ENCODE results near the gene FOXJ3. TPM values are rescaled to one million over a fixed set of nuclear protein-coding genes. Genes with fewer than 3 reads are reported as not detected.
"Not testable (repeated sequence)": the region's sequence is repeated elsewhere in the genome, so short reads cannot be mapped to it uniquely, and the experiment has no call there.

The FOXJ3 gene
- total RNA-seq, 1 experiment from 2014 or later, result 79.1 TPM

DNA sequence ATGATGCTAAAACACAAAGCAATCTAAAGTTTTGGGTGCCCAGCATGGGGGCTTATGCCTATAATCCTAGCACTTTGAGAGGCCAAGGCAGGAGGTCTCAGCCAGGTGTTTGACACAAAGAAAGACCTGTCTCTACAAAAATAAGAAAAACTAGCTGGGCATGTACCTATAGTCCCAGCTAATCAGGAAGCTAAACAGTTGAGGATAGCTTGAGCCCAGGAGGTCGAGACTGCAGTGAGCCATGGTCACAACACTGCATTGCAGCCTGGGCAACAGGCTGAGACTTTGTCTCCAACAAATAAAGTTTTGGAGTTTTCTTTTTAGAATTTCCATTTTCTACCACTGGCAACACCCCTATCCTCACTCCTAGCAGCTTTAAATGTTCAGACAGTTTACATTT lies 115.4 kb downstream of the FOXJ3 start:
- no peak overlapping the region for H3K4me3 ChIP-seq
- DNase-seq, result no peak
- no peaks in the 10 kb centered on the region for H3K9me3 ChIP-seq (replicated peaks)
- H3K36me3 ChIP-seq, result peaks cover 22% of the 10 kb centered on the region
- H3K27ac ChIP-seq, result no peak overlapping the region
- no peaks in the 10 kb centered on the region for H3K27me3 ChIP-seq
- no peaks in the 10 kb centered on the region for H3K4me1 ChIP-seq

DNA sequence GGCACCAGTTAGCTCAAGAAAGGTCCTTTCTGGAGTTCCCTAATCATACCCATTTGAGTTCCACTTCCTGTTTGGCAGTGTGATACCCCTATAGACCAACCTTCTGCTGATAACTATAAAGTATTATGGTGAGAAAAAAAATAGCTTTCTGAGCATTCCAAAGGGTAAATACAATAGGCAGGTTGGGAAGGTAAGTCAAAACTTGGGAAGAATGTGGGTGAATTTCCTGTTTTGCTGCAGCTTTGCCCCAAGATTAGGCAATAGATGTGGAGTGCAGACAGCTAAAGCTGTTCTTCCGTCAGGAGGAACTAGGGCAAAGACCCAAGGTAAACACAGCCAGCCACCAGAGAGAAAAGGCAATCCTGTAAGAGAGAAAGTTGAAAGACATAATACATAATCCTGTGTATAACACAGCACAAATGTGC lies 120.6 kb downstream of the FOXJ3 start:
- no peaks in the 10 kb centered on the region for H3K27me3 ChIP-seq
- peaks cover 11% of the 10 kb centered on the region for H3K4me1 ChIP-seq
- no peak overlapping the region for H3K4me3 ChIP-seq
- peaks cover 25% of the 10 kb centered on the region for H3K36me3 ChIP-seq
- no peaks in the 10 kb centered on the region for H3K9me3 ChIP-seq (replicated peaks)
- H3K27ac ChIP-seq, result no peak overlapping the region
- DNase-seq, result no peak

DNA sequence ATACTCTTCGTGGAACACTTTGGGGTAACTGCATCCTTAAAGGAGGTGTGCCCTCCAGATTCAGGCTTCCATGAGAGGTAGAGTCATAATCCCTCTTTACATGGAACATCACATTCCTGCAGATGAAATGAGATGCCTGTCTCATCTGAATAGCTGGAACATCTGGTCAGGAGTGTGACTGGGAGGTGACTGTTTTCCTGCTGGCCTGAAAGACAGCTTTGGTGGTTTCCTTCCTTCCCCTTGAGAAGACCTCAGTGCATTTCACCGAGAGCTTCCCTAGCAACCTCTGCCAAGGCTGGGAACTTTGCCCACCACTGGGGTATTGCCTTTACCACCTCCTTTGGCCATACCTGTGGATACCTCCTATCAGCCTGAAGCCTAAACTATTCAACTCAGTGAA lies 123.8 kb downstream of the FOXJ3 start:
- peaks cover 25% of the 10 kb centered on the region for H3K36me3 ChIP-seq
- no peak overlapping the region for H3K27ac ChIP-seq
- H3K4me1 ChIP-seq, result peaks cover 17% of the 10 kb centered on the region
- H3K4me3 ChIP-seq, result no peak overlapping the region
- DNase-seq, result peak in 1 of 2 experiments; percentile 13
- H3K9me3 ChIP-seq (replicated peaks), result no peaks in the 10 kb centered on the region
- H3K27me3 ChIP-seq, result no peaks in the 10 kb centered on the region

DNA sequence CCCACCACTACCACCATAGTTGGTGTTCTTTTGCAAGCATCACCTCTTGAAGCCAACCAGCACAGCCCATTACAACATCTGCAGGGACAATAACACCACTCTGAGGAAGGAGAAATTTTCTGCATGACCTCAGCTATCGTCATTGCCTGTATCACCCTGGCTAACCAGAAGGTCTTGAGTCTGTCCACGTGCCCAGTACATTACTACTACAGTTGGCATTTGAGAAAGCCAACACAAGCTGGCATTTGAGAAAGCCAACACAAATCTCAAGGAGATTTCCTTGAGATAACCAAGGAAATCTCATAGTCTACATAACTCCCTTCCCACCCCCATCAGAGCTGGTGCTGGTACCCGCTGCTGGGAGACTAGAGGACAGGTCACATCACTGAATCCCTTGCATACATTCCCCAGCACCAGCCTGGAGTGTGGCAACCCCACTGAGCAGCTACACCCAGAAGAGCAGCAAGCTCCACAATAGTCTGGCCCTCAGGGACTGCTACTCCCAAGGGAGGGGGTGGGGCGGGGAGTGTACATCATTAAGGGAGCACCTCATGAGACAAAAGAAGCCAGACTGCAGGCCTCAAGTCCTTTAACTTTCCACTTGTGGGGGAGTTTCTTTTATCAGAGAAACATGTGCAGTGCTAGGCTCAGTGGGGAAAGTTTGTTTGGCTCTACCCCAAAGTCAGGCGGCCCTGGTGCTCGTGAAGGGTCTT lies 124.5 kb downstream of the FOXJ3 start:
- no peak for DNase-seq
- Histone ChIP-seq H3K4me1 (peaks cover 17% of the 10 kb centered on the region), H3K27me3 (no peaks in the 10 kb centered on the region), H3K4me3 (no peak overlapping the region), H3K36me3 (peaks cover 20% of the 10 kb centered on the region), H3K9me3 (replicated peaks) (no peaks in the 10 kb centered on the region), H3K27ac (peak overlapping the region; percentile 19)

DNA sequence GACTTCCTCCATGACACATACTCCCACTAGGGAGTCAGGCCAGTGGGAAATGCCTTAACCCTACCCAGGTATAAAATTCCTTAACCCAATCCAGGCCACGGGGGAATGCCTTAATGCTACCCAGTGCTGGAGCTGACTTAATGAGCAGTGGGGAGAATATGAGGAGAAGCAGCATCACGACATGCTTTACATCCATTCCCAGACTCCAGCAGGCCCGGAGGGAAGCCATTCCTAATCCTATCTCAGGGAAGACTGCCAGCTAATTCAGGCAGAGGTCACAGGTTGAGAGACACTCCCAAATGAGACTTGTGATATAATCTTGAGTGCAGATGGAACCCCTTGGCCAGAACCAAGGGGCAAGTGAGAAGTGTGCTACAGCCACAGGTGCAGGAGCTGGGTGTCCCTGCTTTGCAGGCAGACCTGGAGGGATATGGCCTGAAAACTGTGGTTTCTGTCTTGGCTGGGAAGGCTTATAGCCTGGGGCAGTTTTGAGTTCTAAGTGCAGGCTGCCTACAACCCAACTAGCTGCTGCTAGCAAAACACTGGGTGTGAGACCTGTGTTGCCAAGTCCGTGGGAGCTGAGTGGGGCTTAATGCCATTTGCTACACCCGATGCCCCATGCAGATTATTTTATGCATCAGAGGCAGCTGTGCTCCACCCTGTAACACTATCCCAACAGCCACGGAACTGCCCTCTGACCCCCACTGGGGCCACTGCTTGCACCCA lies 125.3 kb downstream of the FOXJ3 start:
- peak; percentile 84 to 92 for DNase-seq
- Histone ChIP-seq H3K4me1 (peaks cover 17% of the 10 kb centered on the region), H3K9me3 (replicated peaks) (no peaks in the 10 kb centered on the region), H3K27me3 (no peaks in the 10 kb centered on the region), H3K4me3 (no peak overlapping the region), H3K27ac (peak overlapping the region; percentile 19), H3K36me3 (peaks cover 25% of the 10 kb centered on the region)

DNA sequence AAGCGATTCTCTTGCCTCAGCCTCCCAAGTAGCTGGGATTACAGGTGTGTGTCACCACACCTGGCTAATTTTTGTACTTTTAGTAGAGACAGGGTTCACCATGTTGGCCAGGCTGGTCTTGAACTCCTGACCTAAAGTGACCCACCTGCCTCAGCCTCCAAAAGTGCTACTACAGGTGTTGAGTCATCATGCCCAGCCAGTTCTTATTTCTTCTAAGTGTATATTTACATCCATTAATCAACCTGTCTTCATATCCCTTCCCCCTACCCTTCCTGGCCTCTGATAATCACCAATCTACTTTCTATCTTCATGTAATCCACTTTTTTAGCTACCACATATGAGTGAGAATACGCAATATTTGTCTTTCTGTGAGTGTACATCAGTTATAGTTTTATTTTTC lies 128.1 kb downstream of the FOXJ3 start:
- not testable (repeated sequence) for H3K27me3 ChIP-seq; H3K27ac ChIP-seq; H3K4me3 ChIP-seq; DNase-seq; H3K9me3 ChIP-seq (replicated peaks)
- H3K36me3 ChIP-seq, result peaks cover 26% of the 10 kb centered on the region
- H3K4me1 ChIP-seq, result peaks cover 17% of the 10 kb centered on the region

GRCh38 chr1:42206164-42206563 lies 128.9 kb downstream of the FOXJ3 start:
- Histone ChIP-seq H3K27me3 (no peaks in the 10 kb centered on the region), H3K36me3 (peaks cover 34% of the 10 kb centered on the region), H3K9me3 (replicated peaks) (no peaks in the 10 kb centered on the region), H3K27ac (no peak overlapping the region), H3K4me1 (peaks cover 17% of the 10 kb centered on the region), H3K4me3 (no peak overlapping the region)
- no peak for DNase-seq

- no peaks in the 10 kb centered on the region for H3K9me3 ChIP-seq (replicated peaks)
- DNase-seq, result no peak
- no peaks in the 10 kb centered on the region for H3K4me1 ChIP-seq
- H3K27ac ChIP-seq, result no peak overlapping the region
- no peaks in the 10 kb centered on the region for H3K27me3 ChIP-seq
- peaks cover 52% of the 10 kb centered on the region for H3K36me3 ChIP-seq
- no peak overlapping the region for H3K4me3 ChIP-seq
Observed at GRCh38 chr1:42201986-42202385, 133.0 kb downstream of the FOXJ3 start.

DNA sequence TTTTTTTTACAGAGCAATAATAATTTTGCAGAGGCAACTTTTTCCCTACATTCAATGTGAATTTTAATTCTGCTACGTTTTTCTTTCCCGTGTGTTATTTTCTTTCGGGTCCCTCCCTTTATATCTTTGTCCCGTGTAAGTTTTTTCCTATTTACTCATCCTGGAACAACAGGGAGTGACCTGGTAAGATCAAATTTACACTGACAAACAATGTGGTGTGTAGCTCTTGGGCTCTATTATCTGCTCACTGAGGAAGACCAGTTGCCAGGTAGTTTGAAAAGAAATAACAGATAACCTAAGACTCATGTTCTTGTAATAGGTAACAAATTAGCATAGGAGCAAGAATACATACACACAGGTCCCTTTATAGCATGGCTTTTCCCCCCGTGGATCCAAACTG lies 136.8 kb downstream of the FOXJ3 start:
- no peaks in the 10 kb centered on the region for H3K4me1 ChIP-seq
- no peaks in the 10 kb centered on the region for H3K9me3 ChIP-seq (replicated peaks)
- H3K27ac ChIP-seq, result no peak overlapping the region
- no peak for DNase-seq
- no peak overlapping the region for H3K4me3 ChIP-seq
- H3K27me3 ChIP-seq, result no peaks in the 10 kb centered on the region
- H3K36me3 ChIP-seq, result peaks cover 66% of the 10 kb centered on the region

DNA sequence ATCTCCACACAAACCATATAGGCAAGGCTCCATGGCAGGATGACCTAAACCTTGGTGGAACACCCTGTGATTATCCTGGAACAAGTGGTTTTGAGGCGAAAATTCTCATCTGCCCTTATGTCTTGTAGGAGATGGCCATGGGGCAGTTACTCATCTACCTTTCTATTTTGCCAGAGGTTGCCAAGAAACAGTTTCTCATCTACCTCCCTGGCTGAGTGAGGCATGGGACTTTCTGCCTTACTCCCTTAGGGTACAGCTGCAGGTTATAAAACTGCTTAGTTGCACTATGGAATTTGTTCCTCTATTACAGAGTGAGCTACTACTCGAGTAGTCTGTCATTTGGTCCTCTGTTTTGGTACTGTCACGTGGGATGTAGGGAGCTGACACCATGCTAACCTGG lies 139.2 kb downstream of the FOXJ3 start:
- no peaks in the 10 kb centered on the region for H3K9me3 ChIP-seq (replicated peaks)
- peaks cover 53% of the 10 kb centered on the region for H3K36me3 ChIP-seq
- no peak overlapping the region for H3K27ac ChIP-seq
- DNase-seq, result no peak
- no peak overlapping the region for H3K4me3 ChIP-seq
- H3K27me3 ChIP-seq, result no peaks in the 10 kb centered on the region
- no peaks in the 10 kb centered on the region for H3K4me1 ChIP-seq

GRCh38 chr1:42192106-42192505 lies 142.9 kb downstream of the FOXJ3 start:
- Histone ChIP-seq H3K36me3 (peaks cover 67% of the 10 kb centered on the region), H3K27me3 (no peaks in the 10 kb centered on the region), H3K27ac (no peak overlapping the region), H3K4me3 (no peak overlapping the region), H3K9me3 (replicated peaks) (no peaks in the 10 kb centered on the region), H3K4me1 (no peaks in the 10 kb centered on the region)
- DNase-seq, result no peak

DNA sequence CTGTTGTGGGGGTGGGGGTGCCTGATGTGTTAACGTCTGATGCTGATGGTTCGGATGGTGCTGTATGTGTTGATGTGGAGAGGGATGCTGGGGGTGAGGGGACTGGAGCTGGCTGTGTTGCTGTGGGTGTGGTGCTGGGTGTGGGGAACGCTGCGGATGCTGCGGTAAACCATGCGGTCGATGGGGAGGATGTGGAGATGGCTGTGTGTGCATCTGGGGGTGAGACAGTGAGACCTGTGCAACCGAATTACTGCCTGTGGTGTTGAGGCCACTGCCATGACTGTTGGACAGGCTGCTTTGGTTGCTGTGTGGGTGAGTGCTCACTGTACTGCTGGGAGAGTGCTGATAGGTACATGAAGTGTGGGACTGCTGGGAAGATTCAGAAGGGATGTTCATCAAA lies 143.7 kb downstream of the FOXJ3 start:
- Histone ChIP-seq H3K4me3 (no peak overlapping the region), H3K27ac (no peak overlapping the region), H3K27me3 (no peaks in the 10 kb centered on the region), H3K4me1 (peaks cover 6% of the 10 kb centered on the region), H3K36me3 (peaks cover 63% of the 10 kb centered on the region), H3K9me3 (replicated peaks) (no peaks in the 10 kb centered on the region)
- DNase-seq, result no peak

DNA sequence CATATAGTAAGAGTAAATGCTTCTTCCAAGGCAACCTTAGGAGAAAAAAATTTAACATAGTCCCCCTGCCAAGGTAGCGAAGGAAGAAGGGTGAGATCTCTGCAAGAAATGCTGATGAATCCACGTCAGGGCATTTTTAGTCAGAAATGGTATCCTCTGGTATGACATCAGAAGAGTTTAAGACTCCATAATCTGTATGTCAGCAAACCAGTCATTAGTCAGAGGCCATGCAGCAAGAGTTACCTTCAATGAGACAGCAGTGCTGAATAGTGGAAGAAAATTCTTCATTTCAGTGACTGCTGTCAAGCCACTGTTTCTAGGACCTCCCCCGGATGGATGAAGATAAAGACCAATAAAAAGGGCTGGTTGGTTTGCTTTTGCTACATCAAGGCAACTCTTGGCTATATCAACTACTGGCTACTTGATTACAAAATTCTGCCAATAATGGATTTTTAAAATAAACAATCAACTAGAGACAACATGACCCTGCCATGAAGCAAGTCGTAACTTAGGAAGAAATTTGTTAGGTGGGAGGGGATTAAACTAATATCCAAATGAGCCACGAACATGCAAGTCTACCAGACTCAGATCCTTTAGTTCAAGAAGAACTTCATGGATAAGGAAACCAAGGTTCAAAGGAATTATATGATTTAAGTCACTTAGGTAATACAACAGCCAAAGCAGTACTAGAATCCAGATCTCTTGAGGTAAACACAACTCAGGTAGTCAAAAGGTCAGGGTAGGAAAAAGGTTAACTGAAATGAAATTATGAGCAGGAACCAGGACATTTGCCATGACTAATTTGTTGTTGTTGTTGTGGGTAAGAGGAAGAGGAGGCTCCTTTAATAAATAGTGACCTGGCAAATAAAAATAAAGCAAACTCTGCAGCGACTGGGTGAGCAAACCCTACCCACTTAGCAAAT lies 144.8 kb downstream of the FOXJ3 start:
- Histone ChIP-seq H3K4me1 (peaks cover 16% of the 10 kb centered on the region), H3K36me3 (peaks cover 63% of the 10 kb centered on the region), H3K27me3 (no peaks in the 10 kb centered on the region), H3K9me3 (replicated peaks) (no peaks in the 10 kb centered on the region), H3K27ac (no peak overlapping the region), H3K4me3 (no peak overlapping the region)
- DNase-seq, result no peak

DNA sequence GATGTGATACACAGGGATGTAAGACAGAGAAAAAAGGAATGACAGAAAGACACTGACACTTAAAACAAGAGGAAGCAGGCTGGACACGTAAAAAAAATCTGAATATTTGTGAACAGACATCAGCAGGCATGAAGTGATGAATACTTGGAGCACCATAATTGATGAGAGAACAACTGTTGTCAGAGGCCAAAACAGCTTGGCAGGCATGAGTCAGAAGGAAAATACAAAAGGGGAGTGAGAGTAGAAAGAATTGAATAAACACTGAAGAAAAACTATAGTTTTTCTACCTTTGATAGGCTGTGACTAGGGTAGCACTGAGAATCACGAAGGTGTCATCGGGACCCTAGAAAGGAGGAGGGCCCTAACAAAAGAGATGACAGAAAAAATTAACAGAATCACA lies 148.9 kb downstream of the FOXJ3 start:
- H3K4me3 ChIP-seq, result no peak overlapping the region
- H3K36me3 ChIP-seq, result peaks cover 70% of the 10 kb centered on the region
- H3K27ac ChIP-seq, result peak overlapping the region; percentile 71
- no peaks in the 10 kb centered on the region for H3K9me3 ChIP-seq (replicated peaks)
- no peaks in the 10 kb centered on the region for H3K27me3 ChIP-seq
- peaks cover 16% of the 10 kb centered on the region for H3K4me1 ChIP-seq
- DNase-seq, result peak in 1 of 2 experiments; percentile 57

GRCh38 chr1:42184616-42185015 lies 150.4 kb downstream of the FOXJ3 start:
- no peak for DNase-seq

More at GRCh38 chr1:42184616-42185015, 150.4 kb downstream of the FOXJ3 start:
- H3K4me3 ChIP-seq, result no peak overlapping the region
- no peaks in the 10 kb centered on the region for H3K9me3 ChIP-seq (replicated peaks)
- no peaks in the 10 kb centered on the region for H3K27me3 ChIP-seq
- H3K36me3 ChIP-seq, result peaks cover 70% of the 10 kb centered on the region
- peaks cover 16% of the 10 kb centered on the region for H3K4me1 ChIP-seq
- no peak overlapping the region for H3K27ac ChIP-seq
